GM18508 (cell line): Measurements from ENCODE around the gene MYH6.
"Not testable (repeated sequence)": the region's sequence is repeated elsewhere in the genome, so short reads cannot be mapped to it uniquely, and the experiment has no call there.

ENCODE experiments used
- ATAC-seq: cut with Tn5 transposase; IDR thresholded peaks from one replicate; pipeline ENCODE4 v1.9.1; 2021; ENCODE audit warnings: moderate number of reproducible peaks; ENCODE audit not compliant: insufficient read depth, unreplicated experiment

MYH6 gene

GRCh38 chr14:23436327-23437132, 28.5 kb upstream of the MYH6 start:
- ATAC-seq = no peak

GRCh38 chr14:23435543-23436326, 27.7 kb upstream of the MYH6 start, which contains the start of gene MYH7:
TSS of gene MYH7 (minus strand) at chr14:23435660. CDS start at chr14:23433732, 1,928 bp downstream.
- ATAC-seq = no peak

GRCh38 chr14:23434488-23435222, 26.6 kb upstream of the MYH6 start:
- ATAC-seq = no peak

GRCh38 chr14:23433457-23433856, 25.4 kb upstream of the MYH6 start:
- ATAC-seq = no peak

- no peak for ATAC-seq
Observed at GRCh38 chr14:23432946-23433345, 24.9 kb upstream of the MYH6 start.

GRCh38 chr14:23432102-23432925, 24.2 kb upstream of the MYH6 start:
- no peak for ATAC-seq

GRCh38 chr14:23431486-23431885, 23.4 kb upstream of the MYH6 start:
- ATAC-seq = no peak

- ATAC-seq = no peak
Observed at GRCh38 chr14:23430723-23431085, 22.6 kb upstream of the MYH6 start.

GRCh38 chr14:23430016-23430722, 22.1 kb upstream of the MYH6 start:
- no peak for ATAC-seq

- no peak for ATAC-seq
Observed at GRCh38 chr14:23428686-23429495, 20.8 kb upstream of the MYH6 start.

GRCh38 chr14:23425798-23426197, 17.7 kb upstream of the MYH6 start:
- ATAC-seq = not testable (repeated sequence)

- no peak for ATAC-seq
Observed at GRCh38 chr14:23425169-23425568, 17.1 kb upstream of the MYH6 start.

- no peak for ATAC-seq
Observed at GRCh38 chr14:23423657-23424056, 15.6 kb upstream of the MYH6 start.

GRCh38 chr14:23421594-23421993, 13.5 kb upstream of the MYH6 start:
- ATAC-seq = no peak

- ATAC-seq = not testable (repeated sequence)
Observed at GRCh38 chr14:23419646-23420045, 11.6 kb upstream of the MYH6 start.

- no peak for ATAC-seq
Observed at GRCh38 chr14:23418021-23418420, 9.9 kb upstream of the MYH6 start.

- not testable (repeated sequence) for ATAC-seq
Observed at GRCh38 chr14:23417269-23417668, 9.2 kb upstream of the MYH6 start.

- ATAC-seq = no peak
Observed at GRCh38 chr14:23416801-23417200, 8.7 kb upstream of the MYH6 start.
